Measurements from ENCODE around the gene DCAF11. TPM values are rescaled to one million over a fixed set of nuclear protein-coding genes. Genes with fewer than 3 reads are reported as not detected.

DCAF11 gene
- total and polyA plus RNA-seq, 2 of the 13 experiments (the other 11 are each of a cell fraction or from before 2014, with no cell fraction given): 150 to 257 TPM

GRCh38 chr14:24093207-24093900 lies 21.2 kb upstream of the DCAF11 start (continued):
- TF ChIP-seq ZBTB7B (CRISPR knock-in tag; IDR thresholded peaks at IDR 0.05) (no peak), MAFK (conservative IDR thresholded peaks at IDR 0.05 in 1 of 2, IDR thresholded peaks at IDR 0.05 in 1 of 2; ENCODE audit: low read length in 2 of 2) (no peak), ZNF143 (CRISPR knock-in tag; IDR thresholded peaks at IDR 0.05) (no peak), ZNF503 (CRISPR knock-in tag; IDR thresholded peaks at IDR 0.05) (no peak), FOXM1 (CRISPR knock-in tag; IDR thresholded peaks at IDR 0.05) (no peak), HNRNPK (IDR thresholded peaks at IDR 0.05; ENCODE audit: low read depth, low read length, poor library complexity, severe bottlenecking) (no peak), MEF2D (CRISPR knock-in tag; IDR thresholded peaks at IDR 0.05) (no peak), STAG1 (CRISPR knock-in tag; IDR thresholded peaks at IDR 0.05) (no peak), RFXANK (CRISPR knock-in tag; IDR thresholded peaks at IDR 0.05) (no peak), ATF7-NPFF (CRISPR knock-in tag; IDR thresholded peaks at IDR 0.05; ENCODE audit: low read depth) (no peak), ZNF761 (CRISPR knock-in tag; conservative IDR thresholded peaks at IDR 0.05) (no peak; the same call in 1 of the 2 replicates), ZNF7 (CRISPR knock-in tag; IDR thresholded peaks at IDR 0.05) (no peak), CBFB (CRISPR knock-in tag; IDR thresholded peaks at IDR 0.05) (no peak), MXD1 (CRISPR knock-in tag; IDR thresholded peaks at IDR 0.05) (no peak), ZNF552 (CRISPR knock-in tag; IDR thresholded peaks at IDR 0.05; ENCODE audit: borderline replicate concordance) (no peak), CBX5 (CRISPR knock-in tag; IDR thresholded peaks at IDR 0.05; ENCODE audit: borderline replicate concordance) (no peak), EED (CRISPR knock-in tag; IDR thresholded peaks at IDR 0.05) (no peak), MLLT10 (CRISPR knock-in tag; IDR thresholded peaks at IDR 0.05) (no peak), PLRG1 (conservative IDR thresholded peaks at IDR 0.05) (no peak), GPN1 (CRISPR knock-in tag; IDR thresholded peaks at IDR 0.05; ENCODE audit: borderline replicate concordance) (no peak; the same call in 1 of the 2 replicates), JDP2 (CRISPR knock-in tag; IDR thresholded peaks at IDR 0.05; ENCODE audit: borderline replicate concordance) (no peak), ZFP36L2 (CRISPR knock-in tag; IDR thresholded peaks at IDR 0.05) (peak; percentile 56; the same call in 1 of the 2 replicates)
- TF ChIP-seq, protein P1, sequence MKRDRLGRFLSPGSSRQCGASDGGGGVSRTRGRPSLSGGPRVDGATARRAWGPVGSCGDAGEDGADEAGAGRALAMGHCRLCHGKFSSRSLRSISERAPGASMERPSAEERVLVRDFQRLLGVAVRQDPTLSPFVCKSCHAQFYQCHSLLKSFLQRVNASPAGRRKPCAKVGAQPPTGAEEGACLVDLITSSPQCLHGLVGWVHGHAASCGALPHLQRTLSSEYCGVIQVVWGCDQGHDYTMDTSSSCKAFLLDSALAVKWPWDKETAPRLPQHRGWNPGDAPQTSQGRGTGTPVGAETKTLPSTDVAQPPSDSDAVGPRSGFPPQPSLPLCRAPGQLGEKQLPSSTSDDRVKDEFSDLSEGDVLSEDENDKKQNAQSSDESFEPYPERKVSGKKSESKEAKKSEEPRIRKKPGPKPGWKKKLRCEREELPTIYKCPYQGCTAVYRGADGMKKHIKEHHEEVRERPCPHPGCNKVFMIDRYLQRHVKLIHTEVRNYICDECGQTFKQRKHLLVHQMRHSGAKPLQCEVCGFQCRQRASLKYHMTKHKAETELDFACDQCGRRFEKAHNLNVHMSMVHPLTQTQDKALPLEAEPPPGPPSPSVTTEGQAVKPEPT (CRISPR knock-in tag; IDR thresholded peaks at IDR 0.05; ENCODE audit: low read depth): peak; percentile 8; the same call in 1 of the 2 replicates
- TF ChIP-seq, protein P2, sequence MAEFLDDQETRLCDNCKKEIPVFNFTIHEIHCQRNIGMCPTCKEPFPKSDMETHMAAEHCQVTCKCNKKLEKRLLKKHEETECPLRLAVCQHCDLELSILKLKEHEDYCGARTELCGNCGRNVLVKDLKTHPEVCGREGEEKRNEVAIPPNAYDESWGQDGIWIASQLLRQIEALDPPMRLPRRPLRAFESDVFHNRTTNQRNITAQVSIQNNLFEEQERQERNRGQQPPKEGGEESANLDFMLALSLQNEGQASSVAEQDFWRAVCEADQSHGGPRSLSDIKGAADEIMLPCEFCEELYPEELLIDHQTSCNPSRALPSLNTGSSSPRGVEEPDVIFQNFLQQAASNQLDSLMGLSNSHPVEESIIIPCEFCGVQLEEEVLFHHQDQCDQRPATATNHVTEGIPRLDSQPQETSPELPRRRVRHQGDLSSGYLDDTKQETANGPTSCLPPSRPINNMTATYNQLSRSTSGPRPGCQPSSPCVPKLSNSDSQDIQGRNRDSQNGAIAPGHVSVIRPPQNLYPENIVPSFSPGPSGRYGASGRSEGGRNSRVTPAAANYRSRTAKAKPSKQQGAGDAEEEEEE (CRISPR knock-in tag; IDR thresholded peaks at IDR 0.05; ENCODE audit: borderline replicate concordance): no peak; the same call in none of the 2 replicates
